Mesothelial cell of epicardium (in vitro differentiated cells): ENCODE data around the gene RRP15. TPM values are rescaled to one million over a fixed set of nuclear protein-coding genes. Genes with fewer than 3 reads are reported as not detected.

Source experiments
- DNase-seq, 2 experiments: peaks; one replicate each; pipeline ENCODE4 v3.0.0; 2021; ENCODE audit warnings: low spot score in 2 of 2; ENCODE audit not compliant: unreplicated experiment in 2 of 2
- H3K27ac Mint-ChIP-seq: 2 replicates; pipeline ENCODE4 v1.8.0; 2021; ENCODE audit warnings: mixed read lengths
- H3K27me3 Mint-ChIP-seq: 2 replicates; pipeline ENCODE4 v1.8.0; 2021; ENCODE audit warnings: low read depth, mixed read lengths
- H3K36me3 Mint-ChIP-seq: 2 replicates; pipeline ENCODE4 v1.8.0; 2021; ENCODE audit warnings: mixed read lengths
- H3K4me1 Mint-ChIP-seq: 2 replicates; pipeline ENCODE4 v1.8.0; 2021; ENCODE audit warnings: mixed read lengths
- H3K4me3 Mint-ChIP-seq: 2 replicates; pipeline ENCODE4 v1.8.0; 2021; ENCODE audit warnings: mild to moderate bottlenecking, moderate library complexity, mixed read lengths
- H3K9me3 Mint-ChIP-seq: 2 replicates; pipeline ENCODE4 v1.8.0; 2021; ENCODE audit warnings: mixed read lengths
- total RNA-seq: library from RNA; stranded (reverse); gene quantifications from 3 replicates; pipeline ENCODE4 v1.2.1, GENCODE V29; 2021
- TF ChIP-seq, protein P1 (sequence below): fragments of 200-600 bp; sonication (generic); IDR thresholded peaks from one replicate; pipeline ENCODE4 v1.5.0; 2021; ENCODE audit warnings: antibody characterized with exemption; ENCODE audit not compliant: unreplicated experiment

Gene RRP15
- total RNA-seq, 1 donor from 2014 or later: 27.5 TPM

DNA sequence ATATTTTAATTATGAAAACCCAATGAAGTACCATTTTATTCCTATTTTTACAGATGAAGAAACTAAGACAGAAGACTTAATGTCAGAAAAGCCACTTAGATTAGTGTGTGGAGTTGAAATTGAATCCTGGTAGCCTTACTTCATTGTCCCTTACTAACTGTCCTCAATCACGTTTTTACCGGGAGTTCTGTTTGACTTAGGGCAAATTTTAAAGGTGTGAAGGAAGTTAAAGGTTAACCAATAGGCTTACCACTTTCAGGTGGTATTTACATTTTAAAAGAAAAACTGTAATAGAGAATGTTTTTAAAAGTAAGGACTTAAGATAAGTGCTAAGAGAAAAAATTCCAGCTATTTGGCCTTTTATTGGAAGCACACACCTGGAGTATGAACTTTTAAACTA, 12.4 kb downstream of the RRP15 start:
- DNase-seq: no peak
- Mint-ChIP-seq H3K36me3 (peaks cover 8% of the 10 kb centered on the region), H3K4me1 (peaks cover 4% of the 10 kb centered on the region), H3K27me3 (no peaks in the 10 kb centered on the region), H3K9me3 (no peaks in the 10 kb centered on the region), H3K4me3 (no peak overlapping the region), H3K27ac (no peak overlapping the region)
- TF ChIP-seq, protein P1, sequence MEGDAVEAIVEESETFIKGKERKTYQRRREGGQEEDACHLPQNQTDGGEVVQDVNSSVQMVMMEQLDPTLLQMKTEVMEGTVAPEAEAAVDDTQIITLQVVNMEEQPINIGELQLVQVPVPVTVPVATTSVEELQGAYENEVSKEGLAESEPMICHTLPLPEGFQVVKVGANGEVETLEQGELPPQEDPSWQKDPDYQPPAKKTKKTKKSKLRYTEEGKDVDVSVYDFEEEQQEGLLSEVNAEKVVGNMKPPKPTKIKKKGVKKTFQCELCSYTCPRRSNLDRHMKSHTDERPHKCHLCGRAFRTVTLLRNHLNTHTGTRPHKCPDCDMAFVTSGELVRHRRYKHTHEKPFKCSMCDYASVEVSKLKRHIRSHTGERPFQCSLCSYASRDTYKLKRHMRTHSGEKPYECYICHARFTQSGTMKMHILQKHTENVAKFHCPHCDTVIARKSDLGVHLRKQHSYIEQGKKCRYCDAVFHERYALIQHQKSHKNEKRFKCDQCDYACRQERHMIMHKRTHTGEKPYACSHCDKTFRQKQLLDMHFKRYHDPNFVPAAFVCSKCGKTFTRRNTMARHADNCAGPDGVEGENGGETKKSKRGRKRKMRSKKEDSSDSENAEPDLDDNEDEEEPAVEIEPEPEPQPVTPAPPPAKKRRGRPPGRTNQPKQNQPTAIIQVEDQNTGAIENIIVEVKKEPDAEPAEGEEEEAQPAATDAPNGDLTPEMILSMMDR: no peak

GRCh38 chr1:218297867-218298266, 12.8 kb downstream of the RRP15 start:
- Mint-ChIP-seq H3K4me3 (no peak overlapping the region), H3K27ac (no peak overlapping the region), H3K36me3 (peaks cover 8% of the 10 kb centered on the region), H3K9me3 (no peaks in the 10 kb centered on the region), H3K27me3 (no peaks in the 10 kb centered on the region), H3K4me1 (peaks cover 4% of the 10 kb centered on the region)
- DNase-seq: no peak
- TF ChIP-seq, protein P1: no peak

DNA sequence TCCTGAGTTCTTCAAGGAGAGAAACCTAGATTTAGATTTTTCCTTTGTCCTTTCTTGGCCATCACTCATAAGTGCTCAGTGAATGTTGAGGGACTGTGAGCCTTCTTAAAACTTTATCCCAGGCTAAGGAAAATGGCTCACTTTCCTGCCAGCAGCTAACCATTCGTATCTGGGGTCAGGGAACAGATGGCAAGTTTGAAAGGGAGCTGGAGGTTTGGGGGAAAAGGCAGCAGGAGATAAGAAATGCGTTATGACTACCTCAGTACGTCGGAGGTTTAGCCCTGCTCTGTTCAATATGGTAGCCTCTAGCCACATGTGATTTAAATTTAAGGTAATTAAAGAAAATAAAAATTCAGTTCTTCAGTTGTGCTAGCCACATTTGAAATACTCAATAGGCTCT, 13.3 kb downstream of the RRP15 start:
- H3K27me3 Mint-ChIP-seq: no peaks in the 10 kb centered on the region
- no peak for DNase-seq
- no peak overlapping the region for H3K4me3 Mint-ChIP-seq
- H3K36me3 Mint-ChIP-seq: peaks cover 8% of the 10 kb centered on the region
- H3K9me3 Mint-ChIP-seq: no peaks in the 10 kb centered on the region
- TF ChIP-seq, protein P1: no peak
- H3K4me1 Mint-ChIP-seq: peaks cover 4% of the 10 kb centered on the region
- H3K27ac Mint-ChIP-seq: no peak overlapping the region

- Mint-ChIP-seq H3K9me3 (no peaks in the 10 kb centered on the region), H3K36me3 (peaks cover 4% of the 10 kb centered on the region), H3K27me3 (no peaks in the 10 kb centered on the region), H3K27ac (peak overlapping the region; percentile 39), H3K4me3 (no peak overlapping the region), H3K4me1 (peaks cover 9% of the 10 kb centered on the region)
- TF ChIP-seq, protein P1: no peak
- no peak for DNase-seq
Observed at GRCh38 chr1:218299416-218299815, 14.3 kb downstream of the RRP15 start.

- DNase-seq: no peak
- Mint-ChIP-seq H3K27me3 (no peaks in the 10 kb centered on the region), H3K4me3 (no peak overlapping the region), H3K36me3 (no peaks in the 10 kb centered on the region), H3K27ac (no peak overlapping the region), H3K4me1 (peaks cover 22% of the 10 kb centered on the region), H3K9me3 (no peaks in the 10 kb centered on the region)
- TF ChIP-seq, protein P1: no peak
Observed at GRCh38 chr1:218301217-218301616, 16.1 kb downstream of the RRP15 start.

GRCh38 chr1:218302155-218302554, 17.1 kb downstream of the RRP15 start:
- peaks cover 22% of the 10 kb centered on the region for H3K4me1 Mint-ChIP-seq
- DNase-seq: no peak
- no peak overlapping the region for H3K4me3 Mint-ChIP-seq

More at GRCh38 chr1:218302155-218302554, 17.1 kb downstream of the RRP15 start:
- H3K27ac Mint-ChIP-seq: no peak overlapping the region
- TF ChIP-seq, protein P1: no peak
- no peaks in the 10 kb centered on the region for H3K27me3 Mint-ChIP-seq
- H3K9me3 Mint-ChIP-seq: no peaks in the 10 kb centered on the region
- H3K36me3 Mint-ChIP-seq: no peaks in the 10 kb centered on the region
